ENCODE results near the gene KCNMA1.

DNA sequence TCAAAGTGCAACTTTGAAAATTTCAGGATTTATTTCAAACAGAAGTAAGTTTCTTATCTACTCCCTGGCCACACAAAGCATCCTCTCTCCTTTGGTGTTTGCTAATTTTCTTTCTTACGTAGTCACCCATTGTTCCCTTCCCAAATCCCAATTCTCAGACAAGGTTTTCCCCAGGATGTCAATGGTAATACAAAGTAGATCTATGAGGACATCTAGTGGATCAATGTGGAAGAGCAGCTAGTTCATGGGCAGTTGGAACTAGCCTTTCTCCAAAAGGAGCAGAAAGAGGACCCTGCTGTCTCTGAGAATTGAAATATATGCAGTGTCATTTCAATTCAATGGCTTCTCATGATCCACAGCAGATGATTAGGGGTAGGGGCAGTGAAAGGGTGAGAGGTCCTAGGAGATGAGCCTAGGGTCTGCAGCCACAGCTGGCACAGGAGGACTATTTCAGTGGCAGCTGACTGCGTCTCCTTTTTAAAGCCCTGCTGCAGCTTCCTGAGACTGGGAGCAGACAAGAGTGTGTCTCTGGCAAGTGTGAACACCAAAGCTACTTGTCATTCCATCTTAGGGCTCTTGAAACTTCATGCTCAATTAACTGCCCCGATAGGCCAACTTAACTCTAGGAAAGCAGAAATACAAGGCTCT, 632.6 kb downstream of the KCNMA1 start:
- TF ChIP-seq, protein P1, sequence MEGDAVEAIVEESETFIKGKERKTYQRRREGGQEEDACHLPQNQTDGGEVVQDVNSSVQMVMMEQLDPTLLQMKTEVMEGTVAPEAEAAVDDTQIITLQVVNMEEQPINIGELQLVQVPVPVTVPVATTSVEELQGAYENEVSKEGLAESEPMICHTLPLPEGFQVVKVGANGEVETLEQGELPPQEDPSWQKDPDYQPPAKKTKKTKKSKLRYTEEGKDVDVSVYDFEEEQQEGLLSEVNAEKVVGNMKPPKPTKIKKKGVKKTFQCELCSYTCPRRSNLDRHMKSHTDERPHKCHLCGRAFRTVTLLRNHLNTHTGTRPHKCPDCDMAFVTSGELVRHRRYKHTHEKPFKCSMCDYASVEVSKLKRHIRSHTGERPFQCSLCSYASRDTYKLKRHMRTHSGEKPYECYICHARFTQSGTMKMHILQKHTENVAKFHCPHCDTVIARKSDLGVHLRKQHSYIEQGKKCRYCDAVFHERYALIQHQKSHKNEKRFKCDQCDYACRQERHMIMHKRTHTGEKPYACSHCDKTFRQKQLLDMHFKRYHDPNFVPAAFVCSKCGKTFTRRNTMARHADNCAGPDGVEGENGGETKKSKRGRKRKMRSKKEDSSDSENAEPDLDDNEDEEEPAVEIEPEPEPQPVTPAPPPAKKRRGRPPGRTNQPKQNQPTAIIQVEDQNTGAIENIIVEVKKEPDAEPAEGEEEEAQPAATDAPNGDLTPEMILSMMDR (IDR thresholded peaks at IDR 0.05): peak; percentile 75
- TF ChIP-seq EZH2 (IDR thresholded peaks at IDR 0.05; ENCODE audit: borderline replicate concordance, insufficient read depth, low read depth, low read length, poor library complexity, severe bottlenecking): no peak

Measured in B cell (primary cell).